HFFc6 (cell line): ENCODE results near the gene CRKL. TPM values are rescaled to one million over a fixed set of nuclear protein-coding genes. Genes with fewer than 3 reads are reported as not detected.

Source experiments
- DNase-seq: peaks from one replicate; pipeline ENCODE4 v3.0.0-alpha.2; 2018
- H3K27ac Mint-ChIP-seq: 2 replicates; pipeline ENCODE4 v1.8.0; 2020; ENCODE audit warnings: mild to moderate bottlenecking, mixed read lengths
- H3K27me3 Mint-ChIP-seq: 2 replicates; pipeline ENCODE4 v1.8.0; 2021; ENCODE audit warnings: mild to moderate bottlenecking, moderate library complexity, mixed read lengths; ENCODE audit not compliant: insufficient read depth
- H3K36me3 Mint-ChIP-seq: 2 replicates; pipeline ENCODE4 v1.8.0; 2021; ENCODE audit warnings: low read depth, mixed read lengths
- H3K4me1 Mint-ChIP-seq: 2 replicates; pipeline ENCODE4 v1.8.0; 2020; ENCODE audit warnings: low read depth, mixed read lengths
- H3K4me3 Mint-ChIP-seq: 2 replicates; pipeline ENCODE4 v1.8.0; 2020; ENCODE audit warnings: mild to moderate bottlenecking, moderate library complexity, mixed read lengths
- H3K9me3 Mint-ChIP-seq: 2 replicates; pipeline ENCODE4 v1.8.0; 2020; ENCODE audit warnings: mild to moderate bottlenecking, mixed read lengths
- total RNA-seq, 6 experiments: library from RNA; stranded (reverse); fragmentation: NEBNext Ultra II Directional; extraction: Animal tissue kit (Norgen Biotek cat#: 25700); gene quantifications; 2 replicates in 1 of 6; 3 replicates in 5 of 6; pipeline ENCODE4 v1.2.3, GENCODE V29; 2021
- TF ChIP-seq, protein P1 (sequence below): fragments of 200-600 bp; sonication (generic); IDR thresholded peaks from 2 replicates; pipeline ENCODE4 v1.5.0; 2021; ENCODE audit warnings: antibody characterized with exemption, mild to moderate bottlenecking

The CRKL gene
- total RNA-seq, 6 experiments from 2014 or later = 44.0 to 51.5 (median 47.6) TPM

GRCh38 chr22:21000207-21000986 lies 83.2 kb downstream of the CRKL start:
- TF ChIP-seq, protein P1, sequence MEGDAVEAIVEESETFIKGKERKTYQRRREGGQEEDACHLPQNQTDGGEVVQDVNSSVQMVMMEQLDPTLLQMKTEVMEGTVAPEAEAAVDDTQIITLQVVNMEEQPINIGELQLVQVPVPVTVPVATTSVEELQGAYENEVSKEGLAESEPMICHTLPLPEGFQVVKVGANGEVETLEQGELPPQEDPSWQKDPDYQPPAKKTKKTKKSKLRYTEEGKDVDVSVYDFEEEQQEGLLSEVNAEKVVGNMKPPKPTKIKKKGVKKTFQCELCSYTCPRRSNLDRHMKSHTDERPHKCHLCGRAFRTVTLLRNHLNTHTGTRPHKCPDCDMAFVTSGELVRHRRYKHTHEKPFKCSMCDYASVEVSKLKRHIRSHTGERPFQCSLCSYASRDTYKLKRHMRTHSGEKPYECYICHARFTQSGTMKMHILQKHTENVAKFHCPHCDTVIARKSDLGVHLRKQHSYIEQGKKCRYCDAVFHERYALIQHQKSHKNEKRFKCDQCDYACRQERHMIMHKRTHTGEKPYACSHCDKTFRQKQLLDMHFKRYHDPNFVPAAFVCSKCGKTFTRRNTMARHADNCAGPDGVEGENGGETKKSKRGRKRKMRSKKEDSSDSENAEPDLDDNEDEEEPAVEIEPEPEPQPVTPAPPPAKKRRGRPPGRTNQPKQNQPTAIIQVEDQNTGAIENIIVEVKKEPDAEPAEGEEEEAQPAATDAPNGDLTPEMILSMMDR = no peak
- Mint-ChIP-seq H3K4me3 (peak overlapping the region; percentile 93), H3K4me1 (peaks cover 24% of the 10 kb centered on the region), H3K27me3 (peaks cover 15% of the 10 kb centered on the region), H3K9me3 (no peaks in the 10 kb centered on the region), H3K27ac (peak overlapping the region; percentile 94), H3K36me3 (peaks cover 4% of the 10 kb centered on the region; the same call in 1 of the 2 replicates)
- no peak for DNase-seq

- Mint-ChIP-seq H3K4me1 (peaks cover 24% of the 10 kb centered on the region), H3K36me3 (peaks cover 4% of the 10 kb centered on the region; the same call in 1 of the 2 replicates), H3K4me3 (peak overlapping the region; percentile 93), H3K9me3 (no peaks in the 10 kb centered on the region), H3K27ac (peak overlapping the region; percentile 94), H3K27me3 (peaks cover 15% of the 10 kb centered on the region)
- peak; percentile 13 for DNase-seq
- TF ChIP-seq, protein P1 = no peak
These were observed 83.9 kb downstream of the CRKL start for GRCh38 chr22:21000987-21001600.

DNA sequence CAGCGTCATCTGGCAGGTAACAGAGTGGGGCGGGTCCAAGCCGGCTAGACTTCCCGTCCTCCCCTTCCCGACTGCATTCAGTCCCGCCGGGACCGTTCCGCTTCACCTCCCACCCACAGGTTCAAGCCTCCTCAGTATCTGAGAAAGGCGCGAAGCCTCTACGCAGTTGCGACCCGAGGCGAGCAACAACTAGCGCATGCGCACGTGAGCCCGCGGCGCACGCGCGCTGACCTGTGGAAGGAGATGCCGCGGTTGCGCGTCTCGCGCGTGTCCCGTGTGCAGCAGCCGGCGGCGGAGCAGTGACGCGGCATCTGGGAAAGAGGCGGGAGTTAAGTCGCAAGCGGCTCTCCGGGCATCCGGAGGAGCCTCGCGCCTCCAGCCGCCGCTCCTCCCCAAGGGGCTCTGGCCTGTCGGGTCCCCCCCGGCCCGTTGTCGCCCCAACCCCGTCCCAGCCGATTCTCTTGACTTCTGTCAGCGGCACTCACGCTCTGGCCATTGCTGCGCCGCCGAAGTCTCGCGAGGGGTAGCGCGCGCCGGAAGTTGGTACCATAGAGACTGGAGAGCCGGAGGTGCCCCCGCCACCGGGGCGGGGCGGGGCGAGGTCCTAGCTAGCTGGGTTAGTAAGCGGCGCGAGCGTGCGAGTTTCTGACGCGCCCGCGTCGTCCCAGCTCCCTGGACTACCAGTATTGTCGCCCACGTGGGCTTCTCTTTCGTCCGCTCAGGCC lies 84.6 kb downstream of the CRKL start, which contains the start of gene THAP7:
TSS of gene THAP7 (minus strand) at position 518 of the 725 bp plus-strand sequence. CDS start at position 311, 207 bp downstream.
- H3K9me3 Mint-ChIP-seq = no peaks in the 10 kb centered on the region
- H3K27ac Mint-ChIP-seq = peak within 1 kb of the TSS; percentile 94
- TF ChIP-seq, protein P1 = no peak
- peaks cover 24% of the 10 kb centered on the region for H3K4me1 Mint-ChIP-seq
- 0 out of 2 replicates have a peak, but pooled peaks cover 4% of the 10 kb centered on the region for H3K36me3 Mint-ChIP-seq
- H3K27me3 Mint-ChIP-seq = peaks cover 15% of the 10 kb centered on the region
- peak; percentile 91 for DNase-seq
- peak within 1 kb of the TSS; percentile 93 for H3K4me3 Mint-ChIP-seq

Other genes starting within 250 kb of the CRKL start
- gene SERPIND1, start 143.3 kb upstream of the CRKL start, total RNA-seq = under 1 TPM in 5 of 6 experiments, not detected in 1; 0.07 to 0.19 (median 0.11) TPM
- gene PI4KA, start 58.6 kb upstream of the CRKL start, total RNA-seq = 10 to 100 TPM; 51.0 to 61.3 (median 57.2) TPM
- 10 to 100 TPM; 34.2 to 40.7 (median 38.0) TPM for gene SNAP29, start 58.4 kb upstream of the CRKL start, total RNA-seq
- gene AIFM3, start 49.8 kb downstream of the CRKL start, total RNA-seq = under 1 TPM in 3 of 6 experiments, not detected in 3; 0.15 to 0.51 (median 0.31) TPM
- 10 to 100 TPM; 50.6 to 64.0 (median 57.2) TPM for gene LZTR1, start 64.9 kb downstream of the CRKL start, total RNA-seq
- 10 to 100 TPM; 17.8 to 23.1 (median 21.1) TPM for gene THAP7, start 84.7 kb downstream of the CRKL start, total RNA-seq
- 1 to 10 TPM; 1.6 to 4.0 (median 1.9) TPM for gene P2RX6, start 97.8 kb downstream of the CRKL start, total RNA-seq
- under 1 TPM in 1 of 6 experiments, not detected in 5; 0.07 TPM for gene SLC7A4, start 115.2 kb downstream of the CRKL start, total RNA-seq
- not detected for gene LRRC74B, start 128.5 kb downstream of the CRKL start, total RNA-seq